CD14-positive monocyte (primary cell): ENCODE measurements around the gene HIGD1A. TPM values are rescaled to one million over a fixed set of nuclear protein-coding genes. Genes with fewer than 3 reads are reported as not detected.
A peak's percentile ranks its signal among the peaks of the same experiment; 100 is the strongest.

Experiments
- DNase-seq, 3 donors: peaks; one replicate each; pipeline ENCODE4 v3.0.0-alpha.2; 2011 to 2022
- H2AFZ ChIP-seq: 2 replicates; pipeline ENCODE4 v1.6.0; 2012; ENCODE audit warnings: mild to moderate bottlenecking, low read depth, low read length, inconsistent platforms; ENCODE audit not compliant: insufficient read depth, poor library complexity, severe bottlenecking
- H3K27ac ChIP-seq, 2 donors: 1 replicate in 1 of 2; 2 replicates in 1 of 2; pipeline ENCODE4 v1.5.1; 2012 to 2013; ENCODE audit warnings: low read length in 2 of 2, control low read depth in 1 of 2, inconsistent platforms in 1 of 2, low read depth in 1 of 2, mild to moderate bottlenecking in 1 of 2
- H3K27me3 ChIP-seq, 2 donors: one replicate each; pipeline versions ENCODE4 v1.6.0 to v1.6.1; 2011 to 2013; ENCODE audit warnings: low read length in 2 of 2; ENCODE audit not compliant: control insufficient read depth in 2 of 2, insufficient read depth in 2 of 2
- H3K36me3 ChIP-seq, 2 donors: replicated peaks in 1 of 2; 1 replicate in 1 of 2; 2 replicates in 1 of 2; pipeline versions ENCODE4 v1.5.1 to v1.6.1; 2012 to 2013; ENCODE audit warnings: low read length in 2 of 2, control low read depth in 1 of 2, inconsistent platforms in 1 of 2, mild to moderate bottlenecking in 1 of 2; ENCODE audit not compliant: insufficient read depth in 2 of 2, control insufficient read depth in 1 of 2
- H3K4me1 ChIP-seq, 2 donors: 1 replicate in 1 of 2; 2 replicates in 1 of 2; pipeline versions ENCODE4 v1.5.1 to v1.6.1; 2012 to 2013; ENCODE audit warnings: low read length in 2 of 2, control low read depth in 1 of 2, inconsistent platforms in 1 of 2, mild to moderate bottlenecking in 1 of 2, moderate library complexity in 1 of 2; ENCODE audit not compliant: insufficient read depth in 2 of 2, control insufficient read depth in 1 of 2
- H3K4me2 ChIP-seq: replicated peaks from 2 replicates; pipeline ENCODE3; 2012; ENCODE audit warnings: low read length, moderate library complexity, mild to moderate bottlenecking; ENCODE audit not compliant: poor library complexity, severe bottlenecking; ENCODE audit errors: extremely low read depth
- H3K4me3 ChIP-seq, 3 experiments: fragments of 200-600 bp in 1 of 3; sonication (generic) in 1 of 3; replicated peaks in 1 of 3; 1 replicate in 2 of 3; 2 replicates in 1 of 3; pipeline ENCODE4 v1.5.1; 2011 to 2013; ENCODE audit warnings: low read length in 3 of 3, mild to moderate bottlenecking in 3 of 3, control low read depth in 2 of 3, low read depth in 2 of 3, inconsistent platforms in 1 of 3, moderate library complexity in 1 of 3
- H3K79me2 ChIP-seq: 2 replicates; pipeline ENCODE4 v1.6.0; 2012; ENCODE audit warnings: mild to moderate bottlenecking, control low read depth, inconsistent platforms, low read length, moderate library complexity; ENCODE audit not compliant: insufficient read depth
- H3K9ac ChIP-seq: 2 replicates; pipeline ENCODE4 v1.6.0; 2017; ENCODE audit warnings: low read length, mild to moderate bottlenecking; ENCODE audit not compliant: insufficient read depth, poor library complexity, severe bottlenecking
- H3K9me3 ChIP-seq, 2 donors: replicated peaks in 1 of 2; 1 replicate in 1 of 2; 2 replicates in 1 of 2; pipeline versions ENCODE4 v1.5.1 to v1.6.1; 2012 to 2013; ENCODE audit warnings: low read length in 2 of 2, control low read depth in 1 of 2; ENCODE audit not compliant: control insufficient read depth in 1 of 2, insufficient read depth in 1 of 2
- H4K20me1 ChIP-seq: 2 replicates; pipeline ENCODE4 v1.6.0; 2012; ENCODE audit warnings: mild to moderate bottlenecking, low read length, control low read depth, moderate library complexity; ENCODE audit not compliant: insufficient read depth
- H3K27ac Mint-ChIP-seq, 7 donors: one replicate each; pipeline ENCODE4 v1.8.0; 2020; ENCODE audit warnings: mild to moderate bottlenecking in 7 of 7, mixed read lengths in 7 of 7, moderate library complexity in 6 of 7, inconsistent platforms in 2 of 7
- H3K27me3 Mint-ChIP-seq, 3 donors: one replicate each; pipeline ENCODE4 v1.8.0; 2021 to 2022; ENCODE audit warnings: low read depth in 3 of 3, mild to moderate bottlenecking in 3 of 3, mixed read lengths in 3 of 3, moderate library complexity in 3 of 3, inconsistent platforms in 1 of 3
- H3K36me3 Mint-ChIP-seq, 2 donors: one replicate each; pipeline ENCODE4 v1.8.0; 2020; ENCODE audit warnings: mixed read lengths in 2 of 2, inconsistent platforms in 1 of 2, mild to moderate bottlenecking in 1 of 2
- H3K4me1 Mint-ChIP-seq: one replicate; pipeline ENCODE4 v1.8.0; 2020; ENCODE audit warnings: mild to moderate bottlenecking, mixed read lengths
- H3K4me3 Mint-ChIP-seq, 2 donors: one replicate each; pipeline ENCODE4 v1.8.0; 2020; ENCODE audit warnings: mild to moderate bottlenecking in 2 of 2, mixed read lengths in 2 of 2, moderate library complexity in 1 of 2
- H3K9me3 Mint-ChIP-seq, 7 donors: one replicate each; pipeline ENCODE4 v1.8.0; 2020 to 2022; ENCODE audit warnings: mixed read lengths in 7 of 7, mild to moderate bottlenecking in 6 of 7, moderate library complexity in 6 of 7, inconsistent platforms in 2 of 7
- CTCF ChIP-seq: fragments of 200-600 bp; IDR thresholded peaks from one replicate; pipeline ENCODE4 v1.8.0; 2022; ENCODE audit warnings: antibody characterized with exemption, mild to moderate bottlenecking
- WGBS: methylation state at CpG from one replicate; pipeline ENCODE4 v1.1.5; 2013; ENCODE audit warnings: missing lambda C conversion rate; ENCODE audit not compliant: insufficient coverage; 5-methylcytosine and 5-hydroxymethylcytosine counted together
- intact Hi-C, 2 donors: fragments of 100-400 bp; cut with micrococcal nuclease; formaldehyde crosslinking; loops; one replicate each; pipeline versions ENCODE4 v1.15.0 to v1.15.1; 2023
- polyA plus RNA-seq, 3 donors: library from polyadenylated mRNA; depleted of rRNA in 1 of 3; unstranded in 2 of 3; stranded (reverse) in 1 of 3; fragments of 300-500 nt in 2 of 3; fragments of >200 nt in 1 of 3; fragmentation: Illumina TruSeq in 2 of 3; gene quantifications; 1 replicate in 2 of 3; 2 replicates in 1 of 3; pipeline ENCODE4 v1.2.3, GENCODE V29; 2012 to 2021

HIGD1A gene
- polyA plus RNA-seq, 3 donors = 34.8 to 115 (median 104) TPM

- no peak overlapping the region for H3K9ac ChIP-seq
- 97% methylated on average over 5 of the region's 6 CpGs for WGBS
- H3K27ac ChIP-seq = no peak overlapping the region
- no peak for TF ChIP-seq CTCF
- peaks cover 16 to 17% of the 10 kb centered on the region in 2 donors for H3K4me1 ChIP-seq
- peaks cover 0 to 2% (median 0%) of the 10 kb centered on the region in 7 donors for H3K9me3 Mint-ChIP-seq
- H3K4me3 Mint-ChIP-seq = no peak overlapping the region
- peak overlapping the region in 1 of 7 donors; percentile 35 for H3K27ac Mint-ChIP-seq
- no peak overlapping the region for H3K4me2 ChIP-seq
- H3K27me3 Mint-ChIP-seq = peaks cover 0 to 7% (median 1%) of the 10 kb centered on the region in 3 donors
- no peaks in the 10 kb centered on the region for H4K20me1 ChIP-seq
- intact Hi-C loops = no loop called here
- no peaks in the 10 kb centered on the region for H3K36me3 ChIP-seq
- no peak for DNase-seq
- no peak overlapping the region for H3K4me3 ChIP-seq
- H3K27me3 ChIP-seq = no peaks in the 10 kb centered on the region
- no peaks in the 10 kb centered on the region for H3K79me2 ChIP-seq
- no peaks in the 10 kb centered on the region for H3K9me3 ChIP-seq
- peaks cover 17% of the 10 kb centered on the region for H3K4me1 Mint-ChIP-seq
- H3K36me3 Mint-ChIP-seq = peaks cover 0 to 4% of the 10 kb centered on the region in 2 donors
- no peak overlapping the region for H2AFZ ChIP-seq
Observed at GRCh38 chr3:42851228-42851834, 47.0 kb upstream of the HIGD1A start.

GRCh38 chr3:42850263-42850662 is 46.0 kb upstream of the HIGD1A start:
- Histone ChIP-seq H3K27me3 (no peaks in the 10 kb centered on the region), H3K4me1 (peaks cover 17 to 18% of the 10 kb centered on the region in 2 donors), H2AFZ (no peak overlapping the region), H4K20me1 (no peaks in the 10 kb centered on the region), H3K9me3 (no peaks in the 10 kb centered on the region), H3K36me3 (no peaks in the 10 kb centered on the region), H3K9ac (no peak overlapping the region), H3K4me2 (no peak overlapping the region), H3K4me3 (no peak overlapping the region), H3K27ac (no peak overlapping the region), H3K79me2 (no peaks in the 10 kb centered on the region)
- TF ChIP-seq CTCF = no peak
- Mint-ChIP-seq H3K27ac (no peak overlapping the region), H3K27me3 (peaks cover 0 to 6% (median 1%) of the 10 kb centered on the region in 3 donors), H3K4me3 (no peak overlapping the region), H3K36me3 (peaks cover 0 to 4% of the 10 kb centered on the region in 2 donors), H3K9me3 (peaks cover 0 to 2% (median 0%) of the 10 kb centered on the region in 7 donors), H3K4me1 (peaks cover 18% of the 10 kb centered on the region)
- no peak for DNase-seq
- WGBS = 96% methylated on average over 3 of the region's 3 CpGs
- intact Hi-C loops = no loop called here
